Panc1 (cell line): ENCODE data around the gene BCL11B.

Experiments used
- CTCF ChIP-seq: fragments of 450-650 bp; IDR thresholded peaks from 2 replicates; pipeline ENCODE4 v1.5.1; 2017; ENCODE audit warnings: mild to moderate bottlenecking
- POLR2AphosphoS5 ChIP-seq: IDR thresholded peaks from 2 replicates; pipeline ENCODE4 v1.6.1; 2012; ENCODE audit warnings: mild to moderate bottlenecking, low read depth, low read length, moderate library complexity
- REST ChIP-seq, 2 experiments: IDR thresholded peaks; 2 replicates each; pipeline ENCODE4 v1.6.1; 2011 to 2012; ENCODE audit warnings: low read depth in 2 of 2, control low read depth in 1 of 2, low read length in 1 of 2, mild to moderate bottlenecking in 1 of 2, moderate library complexity in 1 of 2; ENCODE audit not compliant: insufficient read depth in 1 of 2

- TF ChIP-seq CTCF (no peak), REST (IDR thresholded peaks at IDR 0.05; ENCODE audit: insufficient read depth in 1 of 2, low read depth in 2 of 2, low read length in 1 of 2) (no peak), POLR2AphosphoS5 (no peak)
Measured at GRCh38 chr14:99255621-99256482, 16.1 kb downstream of the BCL11B start.
